D341Med (cell line): ENCODE measurements around the gene SMARCA4.
"Not testable (repeated sequence)": the region's sequence is repeated elsewhere in the genome, so short reads cannot be mapped to it uniquely, and the experiment has no call there.

Source experiments
- DNase-seq: peaks from one replicate; pipeline ENCODE4 v3.0.0; 2012; ENCODE audit warnings: low spot score

SMARCA4 gene

DNA sequence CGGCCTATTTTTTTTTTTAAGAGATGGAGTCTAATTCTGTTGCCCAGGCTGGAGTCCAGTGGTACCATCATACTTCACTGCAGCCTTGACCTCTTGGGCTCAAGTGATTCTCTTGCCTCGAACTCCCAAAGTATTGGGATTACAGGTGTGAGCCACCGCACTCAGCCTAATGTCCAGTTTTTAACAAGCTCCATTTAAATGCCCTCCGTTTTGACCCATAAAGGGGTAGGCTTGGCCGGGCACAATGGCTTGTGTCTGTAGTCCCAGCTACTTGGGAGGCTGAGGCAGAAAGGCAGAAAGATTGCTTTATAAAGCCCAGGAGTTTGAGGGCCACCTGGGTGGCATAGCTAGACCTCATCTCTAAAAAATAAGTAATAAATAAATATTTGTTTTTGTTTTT, 140.2 kb downstream of the SMARCA4 start:
- no peak for DNase-seq

DNA sequence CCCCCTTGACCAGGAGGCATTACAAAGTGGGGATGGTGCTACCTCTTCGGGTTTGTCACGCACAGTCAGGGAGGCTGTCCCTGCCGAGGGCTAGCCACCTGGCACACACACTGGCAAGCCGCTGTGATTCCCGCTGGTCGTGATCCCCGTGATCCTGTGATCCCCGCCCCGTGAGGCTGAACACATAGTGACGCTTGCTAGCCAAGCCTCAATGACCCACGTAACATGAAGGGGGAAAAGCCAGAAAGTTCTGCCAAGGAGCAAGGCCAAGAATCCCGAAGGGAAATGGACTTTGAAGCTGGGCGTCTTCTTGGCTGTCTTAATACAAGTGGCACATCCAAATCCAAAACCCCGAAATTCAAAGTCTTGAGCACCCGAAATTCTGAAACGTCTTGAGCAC, 142.1 kb downstream of the SMARCA4 start:
- no peak for DNase-seq

DNA sequence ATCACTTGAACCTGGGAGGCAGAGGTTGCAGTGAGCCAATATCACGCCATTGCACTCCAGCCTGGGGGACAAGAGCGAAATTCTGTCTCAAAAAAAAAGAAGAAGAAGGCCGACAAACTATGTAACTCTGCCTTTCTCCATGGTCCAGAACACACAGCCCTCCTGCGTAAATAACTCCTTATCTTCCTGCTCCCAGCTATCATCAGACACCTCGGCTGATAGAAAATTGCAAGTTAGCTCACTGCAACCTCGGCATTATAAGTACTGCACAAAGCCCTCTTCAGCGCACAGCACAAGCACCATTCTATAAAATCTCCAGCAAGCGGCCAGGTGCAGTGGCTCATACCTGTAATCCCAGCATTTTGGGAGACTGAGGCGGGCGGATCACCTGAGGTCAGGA, 142.8 kb downstream of the SMARCA4 start:
- DNase-seq: not testable (repeated sequence)

DNA sequence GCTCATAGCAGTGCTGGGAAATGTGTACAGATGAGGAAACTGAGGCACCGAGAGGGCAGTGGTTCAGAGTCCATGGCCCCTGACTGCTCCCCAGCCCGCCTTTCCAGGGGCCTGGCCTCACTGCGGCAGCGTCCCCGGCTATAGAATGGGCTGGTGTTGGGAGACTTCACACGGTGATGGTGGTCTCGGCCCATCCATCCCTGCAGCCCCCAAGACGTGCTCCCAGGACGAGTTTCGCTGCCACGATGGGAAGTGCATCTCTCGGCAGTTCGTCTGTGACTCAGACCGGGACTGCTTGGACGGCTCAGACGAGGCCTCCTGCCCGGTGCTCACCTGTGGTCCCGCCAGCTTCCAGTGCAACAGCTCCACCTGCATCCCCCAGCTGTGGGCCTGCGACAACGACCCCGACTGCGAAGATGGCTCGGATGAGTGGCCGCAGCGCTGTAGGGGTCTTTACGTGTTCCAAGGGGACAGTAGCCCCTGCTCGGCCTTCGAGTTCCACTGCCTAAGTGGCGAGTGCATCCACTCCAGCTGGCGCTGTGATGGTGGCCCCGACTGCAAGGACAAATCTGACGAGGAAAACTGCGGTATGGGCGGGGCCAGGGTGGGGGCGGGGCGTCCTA, 144.3 kb downstream of the SMARCA4 start:
- no peak for DNase-seq

DNA sequence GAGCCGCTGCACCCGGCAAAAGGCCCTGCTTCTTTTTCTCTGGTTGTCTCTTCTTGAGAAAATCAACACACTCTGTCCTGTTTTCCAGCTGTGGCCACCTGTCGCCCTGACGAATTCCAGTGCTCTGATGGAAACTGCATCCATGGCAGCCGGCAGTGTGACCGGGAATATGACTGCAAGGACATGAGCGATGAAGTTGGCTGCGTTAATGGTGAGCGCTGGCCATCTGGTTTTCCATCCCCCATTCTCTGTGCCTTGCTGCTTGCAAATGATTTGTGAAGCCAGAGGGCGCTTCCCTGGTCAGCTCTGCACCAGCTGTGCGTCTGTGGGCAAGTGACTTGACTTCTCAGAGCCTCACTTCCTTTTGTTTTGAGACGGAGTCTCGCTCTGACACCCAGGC, 145.6 kb downstream of the SMARCA4 start:
- DNase-seq: no peak

DNA sequence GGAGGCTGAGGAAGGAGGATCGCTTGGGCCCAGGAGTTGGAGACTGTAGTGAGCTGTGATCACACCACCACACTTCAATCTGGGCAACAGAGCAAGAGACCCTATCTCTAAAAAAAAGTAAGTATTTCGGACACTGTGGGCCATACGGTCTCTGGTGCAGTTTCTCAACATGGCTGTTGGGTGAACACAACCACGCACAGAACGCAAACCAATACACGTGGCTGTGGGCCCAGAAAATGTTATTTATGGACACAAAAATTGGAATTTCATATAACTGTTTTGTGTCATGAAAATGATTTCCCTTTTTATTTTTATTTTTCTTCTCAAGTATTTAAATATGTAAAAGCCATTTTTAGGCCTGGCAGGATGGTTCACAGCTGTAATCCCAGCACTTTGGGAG, 147.9 kb downstream of the SMARCA4 start:
- no peak for DNase-seq

DNA sequence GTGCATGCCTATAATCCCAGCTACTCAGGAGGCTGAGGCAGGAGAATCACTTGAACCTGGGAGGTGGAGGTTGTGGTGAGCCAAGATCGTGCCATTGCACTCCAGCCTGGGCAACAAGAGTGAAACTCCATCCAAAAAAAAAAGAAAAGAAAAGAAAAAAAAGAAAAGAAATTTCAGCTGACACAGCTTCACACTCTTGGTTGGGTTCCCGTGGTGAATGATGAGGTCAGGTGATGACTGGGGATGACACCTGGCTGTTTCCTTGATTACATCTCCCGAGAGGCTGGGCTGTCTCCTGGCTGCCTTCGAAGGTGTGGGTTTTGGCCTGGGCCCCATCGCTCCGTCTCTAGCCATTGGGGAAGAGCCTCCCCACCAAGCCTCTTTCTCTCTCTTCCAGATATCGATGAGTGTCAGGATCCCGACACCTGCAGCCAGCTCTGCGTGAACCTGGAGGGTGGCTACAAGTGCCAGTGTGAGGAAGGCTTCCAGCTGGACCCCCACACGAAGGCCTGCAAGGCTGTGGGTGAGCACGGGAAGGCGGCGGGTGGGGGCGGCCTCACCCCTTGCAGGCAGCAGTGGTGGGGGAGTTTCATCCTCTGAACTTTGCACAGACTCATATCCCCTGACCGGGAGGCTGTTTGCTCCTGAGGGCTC, 150.4 kb downstream of the SMARCA4 start:
- peak; percentile 28 for DNase-seq

DNA sequence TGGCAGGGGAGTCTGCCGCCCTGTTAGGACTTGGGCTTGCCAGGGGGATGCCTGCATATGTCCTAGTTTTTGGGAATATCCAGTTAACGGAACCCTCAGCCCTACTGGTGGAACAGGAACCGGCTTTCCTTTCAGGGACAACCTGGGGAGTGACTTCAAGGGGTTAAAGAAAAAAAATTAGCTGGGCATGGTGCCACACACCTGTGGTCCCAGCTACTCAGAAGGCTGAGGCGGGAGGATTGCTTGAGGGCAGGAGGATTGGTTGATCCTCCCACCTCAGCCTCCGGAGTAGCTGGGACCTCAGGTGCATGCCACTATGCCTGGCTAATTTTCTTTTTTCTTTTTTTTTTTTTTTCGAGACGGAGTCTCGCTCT, 150.9 kb downstream of the SMARCA4 start:
- DNase-seq: no peak
